Kidney (tissue), 14 donors: ENCODE measurements around the gene VCL. TPM values are rescaled to one million over a fixed set of nuclear protein-coding genes. Genes with fewer than 3 reads are reported as not detected.

Experiments
- DNase-seq, 5 donors: peaks; one replicate each; pipeline ENCODE4 v3.0.0-alpha.2; 2013 to 2020
- FAIRE-seq: peaks from 2 replicates; lab custom pipeline; 2012; peaks lifted over from hg19 to GRCh38; lab: Jason Lieb, UNC
- H3K27ac ChIP-seq, 2 donors: one replicate each; pipeline ENCODE4 v1.7.0; 2013; ENCODE audit warnings: low read depth in 2 of 2, low read length in 2 of 2, inconsistent platforms in 1 of 2
- H3K27me3 ChIP-seq: one replicate; pipeline ENCODE4 v1.7.1; 2013; ENCODE audit warnings: low read length, inconsistent platforms; ENCODE audit not compliant: control insufficient read depth, insufficient read depth
- H3K36me3 ChIP-seq, 3 donors: one replicate each; pipeline versions ENCODE4 v1.7.0 to v1.7.1; 2013; ENCODE audit warnings: low read length in 3 of 3, control low read depth in 1 of 3, inconsistent platforms in 1 of 3; ENCODE audit not compliant: insufficient read depth in 3 of 3, control insufficient read depth in 2 of 3
- H3K4me1 ChIP-seq, 3 donors: one replicate each; pipeline versions ENCODE4 v1.7.0 to v1.7.1; 2013; ENCODE audit warnings: low read length in 3 of 3, inconsistent platforms in 1 of 3, low read depth in 1 of 3; ENCODE audit not compliant: control insufficient read depth in 2 of 3, insufficient read depth in 2 of 3
- H3K4me3 ChIP-seq, 3 donors: one replicate each; pipeline versions ENCODE4 v1.7.0 to v1.8.1; 2013; ENCODE audit warnings: low read length in 3 of 3, control low read depth in 1 of 3, inconsistent platforms in 1 of 3
- H3K9ac ChIP-seq, 3 donors: one replicate each; pipeline versions ENCODE4 v1.7.0 to v1.7.1; 2013; ENCODE audit warnings: low read length in 3 of 3, control low read depth in 1 of 3, inconsistent platforms in 1 of 3
- H3K9me3 ChIP-seq, 3 donors: one replicate each; pipeline versions ENCODE4 v1.7.0 to v1.7.1; 2013; ENCODE audit warnings: low read length in 3 of 3, control low read depth in 1 of 3, inconsistent platforms in 1 of 3; ENCODE audit not compliant: control insufficient read depth in 2 of 3, insufficient read depth in 1 of 3
- intact Hi-C: fragments of 100-400 bp; cut with DNase I; formaldehyde crosslinking; loops from one replicate; pipeline ENCODE4 v1.11.1; 2022
- polyA plus RNA-seq: library from polyadenylated mRNA; stranded (reverse); fragments of 350-450 nt; fragmentation: Illumina TruSeq; extraction: RNeasy Lipid Tissue Mini Kit (QIAGEN cat#74804); gene quantifications from one replicate; pipeline ENCODE4 v1.2.3, GENCODE V29; 2014; ENCODE audit warnings: low read depth, low replicate concordance; ENCODE audit not compliant: insufficient read depth
- total RNA-seq: library from RNA; stranded (reverse); fragmentation: NEBNext Ultra II Directional; extraction: Animal tissue kit (Norgen Biotek cat#: 25700); gene quantifications from one replicate; pipeline ENCODE4 v1.2.1, GENCODE V29; 2021
- TF ChIP-seq, protein P1 (sequence below): IDR thresholded peaks from 3 replicates; pipeline ENCODE4 v1.5.1; 2012; ENCODE audit warnings: mild to moderate bottlenecking, moderate library complexity, borderline replicate concordance; ENCODE audit not compliant: insufficient read depth; ENCODE audit errors: extremely low read depth
- donor health status: control.
- donor health status: control.
- donor health status: control.
- donor health status: control.
- donor health status: control.
- donor health status: DM: yes; HTN: yes; CAD: no.
- donor health status: Normal renal cell carcinoma (clear cell type).

VCL gene
- total and polyA plus RNA-seq, 2 donors from 2014 or later, result 23.8 to 167 TPM

DNA sequence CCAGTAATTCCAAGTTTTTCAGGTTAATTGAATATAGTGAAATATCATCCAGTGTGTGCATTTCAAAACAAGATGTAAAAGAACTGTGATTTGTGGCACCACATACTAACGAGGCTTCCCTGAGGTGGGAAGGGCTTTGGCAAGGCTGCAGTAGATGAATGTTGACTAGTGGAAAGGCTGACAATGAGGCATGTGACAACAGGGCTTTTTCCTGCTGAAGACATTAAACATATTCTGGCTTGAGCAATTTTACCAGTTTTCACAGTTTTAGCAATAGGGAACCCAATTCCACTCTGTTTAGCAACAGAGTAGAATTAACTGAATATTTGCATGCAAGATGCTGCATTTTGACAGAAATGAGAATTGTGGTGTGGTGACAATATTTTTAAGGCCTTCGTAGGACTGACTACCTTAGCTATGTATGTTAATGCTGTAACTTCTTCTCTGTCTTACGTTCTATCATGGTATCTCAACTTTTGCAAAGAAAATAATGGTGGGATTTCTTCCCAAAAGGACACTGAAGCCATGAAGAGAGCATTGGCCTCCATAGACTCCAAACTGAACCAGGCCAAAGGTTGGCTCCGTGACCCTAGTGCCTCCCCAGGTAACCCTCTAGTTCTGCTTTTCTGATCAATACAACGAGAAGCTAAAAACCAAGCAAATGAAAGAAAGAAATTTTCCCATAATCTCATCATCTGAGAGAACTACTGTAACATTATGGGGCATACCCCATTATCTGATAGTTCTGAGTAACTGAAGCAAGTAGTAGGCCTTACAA lies 84.2 kb downstream of the VCL start:
- DNase-seq (no peak), FAIRE-seq (no peak)
- Histone ChIP-seq H3K9ac (no peak overlapping the region), H3K4me1 (no peaks in the 10 kb centered on the region), H3K27ac (no peak overlapping the region), H3K9me3 (no peaks in the 10 kb centered on the region), H3K27me3 (no peaks in the 10 kb centered on the region), H3K36me3 (peaks cover 2 to 9% (median 5%) of the 10 kb centered on the region in 3 donors), H3K4me3 (no peak overlapping the region)
- TF ChIP-seq, protein P1, sequence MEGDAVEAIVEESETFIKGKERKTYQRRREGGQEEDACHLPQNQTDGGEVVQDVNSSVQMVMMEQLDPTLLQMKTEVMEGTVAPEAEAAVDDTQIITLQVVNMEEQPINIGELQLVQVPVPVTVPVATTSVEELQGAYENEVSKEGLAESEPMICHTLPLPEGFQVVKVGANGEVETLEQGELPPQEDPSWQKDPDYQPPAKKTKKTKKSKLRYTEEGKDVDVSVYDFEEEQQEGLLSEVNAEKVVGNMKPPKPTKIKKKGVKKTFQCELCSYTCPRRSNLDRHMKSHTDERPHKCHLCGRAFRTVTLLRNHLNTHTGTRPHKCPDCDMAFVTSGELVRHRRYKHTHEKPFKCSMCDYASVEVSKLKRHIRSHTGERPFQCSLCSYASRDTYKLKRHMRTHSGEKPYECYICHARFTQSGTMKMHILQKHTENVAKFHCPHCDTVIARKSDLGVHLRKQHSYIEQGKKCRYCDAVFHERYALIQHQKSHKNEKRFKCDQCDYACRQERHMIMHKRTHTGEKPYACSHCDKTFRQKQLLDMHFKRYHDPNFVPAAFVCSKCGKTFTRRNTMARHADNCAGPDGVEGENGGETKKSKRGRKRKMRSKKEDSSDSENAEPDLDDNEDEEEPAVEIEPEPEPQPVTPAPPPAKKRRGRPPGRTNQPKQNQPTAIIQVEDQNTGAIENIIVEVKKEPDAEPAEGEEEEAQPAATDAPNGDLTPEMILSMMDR, result no peak
- intact Hi-C loops, result no loop called here

GRCh38 chr10:74083304-74083703 lies 85.4 kb downstream of the VCL start:
- FAIRE-seq, result no peak
- TF ChIP-seq, protein P1, result no peak

GRCh38 chr10:74084955-74085354 lies 87.0 kb downstream of the VCL start:
- FAIRE-seq, result no peak
- intact Hi-C loops, result no loop called here
- H3K27ac ChIP-seq, result no peak overlapping the region

More at GRCh38 chr10:74083304-74083703, 85.4 kb downstream of the VCL start:
- H3K27me3 ChIP-seq, result no peaks in the 10 kb centered on the region
- H3K9ac ChIP-seq, result no peak overlapping the region
- no peaks in the 10 kb centered on the region for H3K4me1 ChIP-seq
- intact Hi-C loops, result no loop called here
- DNase-seq, result no peak
- no peak overlapping the region for H3K4me3 ChIP-seq
- H3K36me3 ChIP-seq, result peaks cover 2 to 9% (median 5%) of the 10 kb centered on the region in 3 donors
- no peak overlapping the region for H3K27ac ChIP-seq
- H3K9me3 ChIP-seq, result no peaks in the 10 kb centered on the region

More at GRCh38 chr10:74084955-74085354, 87.0 kb downstream of the VCL start:
- no peaks in the 10 kb centered on the region for H3K4me1 ChIP-seq
- H3K9ac ChIP-seq, result no peak overlapping the region
- TF ChIP-seq, protein P1, result no peak
- no peak overlapping the region for H3K4me3 ChIP-seq
- no peak for DNase-seq
- no peaks in the 10 kb centered on the region for H3K27me3 ChIP-seq
- H3K36me3 ChIP-seq, result peaks cover 3 to 16% (median 10%) of the 10 kb centered on the region in 3 donors
- H3K9me3 ChIP-seq, result no peaks in the 10 kb centered on the region
